ENCODE results near the gene HMGCL. TPM values are rescaled to one million over a fixed set of nuclear protein-coding genes. Genes with fewer than 3 reads are reported as not detected.
"Not testable (repeated sequence)": the region's sequence is repeated elsewhere in the genome, so short reads cannot be mapped to it uniquely, and the experiment has no call there.

HMGCL gene
- total RNA-seq, 2 experiments from 2014 or later: 34.2 to 35.3 TPM

- Mint-ChIP-seq H3K36me3 (peaks cover 1% of the 10 kb centered on the region), H3K4me3 (no peak overlapping the region), H3K4me1 (ENCODE audit: low read depth) (peaks cover 10% of the 10 kb centered on the region), H3K27ac (peak overlapping the region; percentile 15), H3K9me3 (no peaks in the 10 kb centered on the region), H3K27me3 (no peaks in the 10 kb centered on the region)
- ChIA-PET POLR2A (no interaction called here), CTCF (no interaction called here)
- no peak for DNase-seq
- intact Hi-C loops (cut with micrococcal nuclease): no loop called here
These were observed 20.2 kb downstream of the HMGCL start for GRCh38 chr1:23805025-23805424.

DNA sequence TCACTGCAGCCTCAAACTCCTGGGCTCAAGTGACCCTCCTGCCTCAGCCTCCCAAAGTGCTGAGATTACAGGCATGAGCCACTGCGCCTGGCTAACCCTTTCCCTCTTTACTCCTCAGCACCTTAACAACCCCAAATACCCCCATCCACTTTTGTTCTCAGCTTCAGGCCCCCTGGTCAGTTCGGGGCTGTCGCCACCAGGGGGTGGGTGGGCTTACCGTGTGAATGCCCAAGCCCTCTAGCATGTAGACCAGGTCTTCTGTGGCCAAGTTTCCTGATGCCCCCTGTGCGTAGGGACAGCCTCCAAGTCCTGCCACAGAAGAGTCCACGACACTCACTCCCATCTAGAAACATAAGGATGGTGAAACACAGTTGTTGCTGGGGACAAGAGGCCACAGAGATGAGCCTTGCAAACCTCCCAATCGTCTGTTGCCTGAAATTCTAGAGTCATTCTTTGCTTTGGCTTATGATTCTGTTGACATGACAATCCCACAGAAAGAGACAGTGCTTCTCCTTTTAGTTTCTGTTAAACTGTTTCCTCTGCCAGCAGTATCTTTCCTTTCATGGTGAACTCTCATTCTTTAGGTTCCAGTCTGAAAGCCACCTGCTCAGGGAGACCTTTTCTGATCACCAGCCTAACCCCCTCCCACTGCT, 20.9 kb downstream of the HMGCL start:
- CTCF ChIA-PET: interaction anchor here (1.0 to 1.2 kb wide), 2 partner anchors 20 to 112 kb away, joined by 3 to 4 read pairs; no protein-coding TSS in a partner anchor
- Mint-ChIP-seq H3K27me3 (no peaks in the 10 kb centered on the region), H3K4me1 (ENCODE audit: low read depth) (peaks cover 10% of the 10 kb centered on the region), H3K9me3 (no peaks in the 10 kb centered on the region), H3K27ac (no peak overlapping the region), H3K36me3 (peaks cover 4% of the 10 kb centered on the region), H3K4me3 (no peak overlapping the region)
- no peak for DNase-seq
- intact Hi-C loops (cut with micrococcal nuclease): no loop called here
- POLR2A ChIA-PET: no interaction called here

DNA sequence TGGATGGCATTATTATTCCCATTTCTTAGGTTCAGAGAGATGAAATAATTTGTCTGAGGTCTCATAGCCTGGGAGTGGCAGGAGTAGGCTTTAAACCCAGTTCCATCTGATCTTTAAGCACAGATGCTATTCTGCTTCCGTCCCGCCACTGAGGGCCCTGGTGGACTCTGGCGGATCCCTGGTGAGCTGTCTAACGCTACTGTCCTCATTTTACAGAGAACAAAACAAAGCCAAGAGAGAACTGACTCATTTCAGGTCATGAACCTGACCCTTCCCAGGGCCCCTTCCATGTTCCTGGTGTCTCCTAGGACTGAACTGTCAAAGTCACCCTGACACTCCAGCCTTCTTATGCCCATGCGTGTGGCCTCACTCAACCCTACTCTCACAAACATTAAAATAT, 21.6 kb downstream of the HMGCL start:
- H3K9me3 Mint-ChIP-seq: no peaks in the 10 kb centered on the region
- DNase-seq: no peak
- H3K36me3 Mint-ChIP-seq: peaks cover 5% of the 10 kb centered on the region
- H3K4me3 Mint-ChIP-seq: no peak overlapping the region
- intact Hi-C loops (cut with micrococcal nuclease): no loop called here
- H3K4me1 Mint-ChIP-seq (ENCODE audit: low read depth): peaks cover 13% of the 10 kb centered on the region
- CTCF ChIA-PET: interaction anchor here (1.0 to 1.2 kb wide), 3 partner anchors 21 to 113 kb away, joined by 3 to 4 read pairs (median 4); no protein-coding TSS in a partner anchor
- POLR2A ChIA-PET: no interaction called here
- H3K27me3 Mint-ChIP-seq: no peaks in the 10 kb centered on the region
- no peak overlapping the region for H3K27ac Mint-ChIP-seq

GRCh38 chr1:23802809-23803342, 22.4 kb downstream of the HMGCL start:
- H3K9me3 Mint-ChIP-seq; H3K36me3 Mint-ChIP-seq; H3K27me3 Mint-ChIP-seq; intact Hi-C loops (cut with micrococcal nuclease); DNase-seq; H3K27ac Mint-ChIP-seq; H3K4me3 Mint-ChIP-seq: not testable (repeated sequence)
- POLR2A ChIA-PET: interaction anchor here (4.0 kb wide), 1 partner anchor 22 kb away, joined by 14 read pairs; the partner anchor contains the start of gene HMGCL
- CTCF ChIA-PET: interaction anchor here (1.0 to 6.5 kb wide), 5 partner anchors 8 to 114 kb away, joined by 3 to 39 read pairs (median 4); no protein-coding TSS in a partner anchor
- peaks cover 14% of the 10 kb centered on the region for H3K4me1 Mint-ChIP-seq (ENCODE audit: low read depth)

GRCh38 chr1:23801876-23802275, 23.4 kb downstream of the HMGCL start:
- POLR2A ChIA-PET: interaction anchor here (0.6 to 4.0 kb wide), 4 partner anchors 16 to 179 kb away, joined by 3 to 14 read pairs (median 4); partner anchors contain the start of genes HMGCL and SRSF10
- peaks cover 14% of the 10 kb centered on the region for H3K4me1 Mint-ChIP-seq (ENCODE audit: low read depth)
- intact Hi-C loops (cut with micrococcal nuclease): no loop called here
- no peak overlapping the region for H3K4me3 Mint-ChIP-seq
- H3K36me3 Mint-ChIP-seq: peaks cover 11% of the 10 kb centered on the region
- CTCF ChIA-PET: interaction anchor here (0.8 to 6.5 kb wide), 7 partner anchors 9 to 115 kb away, joined by 3 to 39 read pairs (median 3); partner anchors contain the start of gene LYPLA2
- H3K9me3 Mint-ChIP-seq: no peaks in the 10 kb centered on the region
- no peak for DNase-seq
- H3K27me3 Mint-ChIP-seq: no peaks in the 10 kb centered on the region
- no peak overlapping the region for H3K27ac Mint-ChIP-seq

DNA sequence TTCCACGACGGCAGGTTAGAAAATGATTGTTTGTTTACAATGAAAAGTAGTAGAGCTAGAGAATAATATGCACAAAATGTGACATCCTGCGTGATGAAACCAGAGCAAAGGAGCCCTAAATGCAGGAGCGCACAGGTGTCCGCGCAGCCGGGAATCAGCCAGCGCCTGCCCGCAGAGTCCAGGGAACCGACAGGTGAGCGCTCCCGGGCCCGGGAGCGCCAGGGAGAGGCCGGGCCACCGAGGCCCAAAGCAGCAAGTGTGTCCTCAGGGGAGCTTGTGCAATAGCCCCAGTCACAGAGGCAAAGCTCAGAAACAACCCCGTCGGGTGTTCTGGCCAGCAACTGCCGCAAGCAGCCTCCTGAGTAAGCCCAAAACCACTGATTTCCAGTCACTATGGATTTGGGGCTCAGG, 23.9 kb downstream of the HMGCL start:
- intact Hi-C loops (cut with micrococcal nuclease): no loop called here
- Mint-ChIP-seq H3K9me3 (no peaks in the 10 kb centered on the region), H3K4me3 (peak overlapping the region; percentile 94), H3K27me3 (no peaks in the 10 kb centered on the region), H3K36me3 (peaks cover 15% of the 10 kb centered on the region), H3K27ac (peak overlapping the region; percentile 80), H3K4me1 (ENCODE audit: low read depth) (peaks cover 14% of the 10 kb centered on the region)
- DNase-seq: no peak
- ChIA-PET POLR2A (interaction anchor here (0.6 to 4.0 kb wide), 8 partner anchors 10 to 179 kb away, joined by 3 to 20 read pairs (median 4); partner anchors contain the start of genes HMGCL, LYPLA2, PITHD1 and SRSF10), CTCF (interaction anchor here (0.8 to 6.5 kb wide), 6 partner anchors 9 to 47 kb away, joined by 3 to 39 read pairs (median 4); partner anchors contain the start of gene LYPLA2)

- ChIA-PET POLR2A (interaction anchor here (0.6 to 4.0 kb wide), 10 partner anchors 10 to 104 kb away, joined by 3 to 20 read pairs (median 4); partner anchors contain the start of genes HMGCL, LYPLA2 and PITHD1), CTCF (interaction anchor here (0.8 to 6.5 kb wide), 7 partner anchors 9 to 116 kb away, joined by 3 to 39 read pairs (median 3); partner anchors contain the start of gene LYPLA2)
- intact Hi-C loops (cut with micrococcal nuclease): loop anchor here (1.0 kb wide), 4 partner anchors 9 to 180 kb away; partner anchors contain the start of genes LYPLA2, PITHD1, PNRC2 and SRSF10
- Mint-ChIP-seq H3K27ac (peak within 1 kb of the TSS; percentile 90), H3K4me3 (peak within 1 kb of the TSS; percentile 94), H3K27me3 (no peaks in the 10 kb centered on the region), H3K36me3 (peaks cover 15% of the 10 kb centered on the region), H3K9me3 (no peaks in the 10 kb centered on the region), H3K4me1 (ENCODE audit: low read depth) (peaks cover 14% of the 10 kb centered on the region)
- DNase-seq: peak; percentile 98
These were observed 24.6 kb downstream of the HMGCL start, which contains the start of gene GALE for GRCh38 chr1:23800400-23801337. TSS of gene GALE (minus strand) at chr1:23800754. CDS start at chr1:23799007, 1,747 bp downstream.

DNA sequence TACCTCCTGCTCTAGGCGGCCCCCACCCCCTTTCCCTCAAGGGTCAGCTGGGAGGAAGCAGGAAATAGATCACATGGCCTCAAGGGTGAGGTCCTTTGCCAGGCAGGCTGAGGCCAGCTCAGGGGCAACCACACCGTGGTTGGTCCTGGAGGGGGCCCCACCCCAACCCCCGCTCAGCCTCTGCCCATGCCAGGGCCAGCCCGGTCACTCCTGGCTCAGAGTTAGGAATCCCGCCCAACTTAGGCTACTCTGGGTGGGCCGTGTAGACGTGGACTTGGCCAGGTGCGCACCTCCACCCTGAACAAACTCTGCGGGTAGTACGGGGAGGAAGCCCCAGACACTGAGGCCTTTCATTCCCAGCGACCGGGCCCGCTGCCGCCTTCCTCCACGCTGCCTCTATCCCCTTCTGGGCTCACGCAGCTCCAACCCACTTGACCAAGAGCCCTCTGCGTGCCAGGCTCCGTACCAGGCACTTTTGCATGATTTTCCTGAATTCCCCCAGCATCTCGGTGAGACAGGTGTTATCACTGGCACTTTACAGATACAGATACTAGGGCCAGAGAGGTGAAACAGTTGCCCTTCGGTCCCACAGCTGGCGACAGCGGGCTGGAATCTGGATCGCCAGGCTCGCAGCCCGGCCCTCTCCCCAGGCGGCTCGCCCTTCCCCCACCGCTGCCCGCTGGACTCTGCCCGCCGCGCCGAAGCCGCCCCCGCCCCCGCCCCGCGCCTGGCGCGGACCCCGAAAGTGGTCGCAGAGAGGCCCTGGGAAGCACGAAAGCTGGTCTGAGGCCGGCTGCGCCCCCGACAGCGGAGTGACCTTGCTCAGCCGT, 25.4 kb downstream of the HMGCL start:
- H3K4me1 Mint-ChIP-seq (ENCODE audit: low read depth): peaks cover 14% of the 10 kb centered on the region
- H3K36me3 Mint-ChIP-seq: peaks cover 17% of the 10 kb centered on the region
- peak overlapping the region; percentile 90 for H3K27ac Mint-ChIP-seq
- DNase-seq: peak; percentile 74
- H3K9me3 Mint-ChIP-seq: no peaks in the 10 kb centered on the region
- ChIA-PET CTCF (interaction anchor here (1.1 to 6.5 kb wide), 6 partner anchors 10 to 117 kb away, joined by 3 to 39 read pairs (median 5); no protein-coding TSS in a partner anchor), POLR2A (interaction anchor here (0.6 to 4.0 kb wide), 8 partner anchors 9 to 108 kb away, joined by 3 to 20 read pairs (median 4); partner anchors contain the start of genes ELOA, HMGCL, LYPLA2 and RPL11)
- peak overlapping the region; percentile 94 for H3K4me3 Mint-ChIP-seq
- H3K27me3 Mint-ChIP-seq: no peaks in the 10 kb centered on the region
- intact Hi-C loops (cut with micrococcal nuclease): loop anchor here (1.0 kb wide), 4 partner anchors 8 to 181 kb away; partner anchors contain the start of genes LYPLA2, PITHD1, PNRC2 and SRSF10

DNA sequence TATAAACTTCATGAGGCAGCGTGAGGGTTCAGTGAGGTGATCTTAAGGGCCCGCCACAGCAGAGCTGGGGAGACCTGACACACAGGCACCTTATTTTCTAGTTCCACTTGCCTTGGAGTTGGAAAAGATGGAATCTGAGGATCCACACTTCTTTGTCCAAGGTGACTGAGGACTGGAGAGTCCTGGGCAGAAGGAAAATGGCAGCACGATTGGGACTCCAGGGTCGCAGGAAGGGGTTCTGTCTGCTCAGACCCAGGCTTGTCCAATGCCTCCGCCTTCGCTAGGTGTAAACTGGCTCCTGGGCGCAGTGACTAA, 26.0 kb downstream of the HMGCL start:
- CTCF ChIA-PET: interaction anchor here (1.2 to 6.5 kb wide), 4 partner anchors 10 to 28 kb away, joined by 5 to 38 read pairs (median 6); no protein-coding TSS in a partner anchor
- Mint-ChIP-seq H3K9me3 (no peaks in the 10 kb centered on the region), H3K4me1 (ENCODE audit: low read depth) (peaks cover 14% of the 10 kb centered on the region), H3K27ac (peak overlapping the region; percentile 90), H3K27me3 (no peaks in the 10 kb centered on the region), H3K4me3 (peak overlapping the region; percentile 94), H3K36me3 (peaks cover 21% of the 10 kb centered on the region)
- POLR2A ChIA-PET: interaction anchor here (0.6 to 4.0 kb wide), 5 partner anchors 8 to 108 kb away, joined by 3 to 20 read pairs (median 4); partner anchors contain the start of genes ELOA, HMGCL, LYPLA2 and RPL11
- intact Hi-C loops (cut with micrococcal nuclease): no loop called here
- no peak for DNase-seq

DNA sequence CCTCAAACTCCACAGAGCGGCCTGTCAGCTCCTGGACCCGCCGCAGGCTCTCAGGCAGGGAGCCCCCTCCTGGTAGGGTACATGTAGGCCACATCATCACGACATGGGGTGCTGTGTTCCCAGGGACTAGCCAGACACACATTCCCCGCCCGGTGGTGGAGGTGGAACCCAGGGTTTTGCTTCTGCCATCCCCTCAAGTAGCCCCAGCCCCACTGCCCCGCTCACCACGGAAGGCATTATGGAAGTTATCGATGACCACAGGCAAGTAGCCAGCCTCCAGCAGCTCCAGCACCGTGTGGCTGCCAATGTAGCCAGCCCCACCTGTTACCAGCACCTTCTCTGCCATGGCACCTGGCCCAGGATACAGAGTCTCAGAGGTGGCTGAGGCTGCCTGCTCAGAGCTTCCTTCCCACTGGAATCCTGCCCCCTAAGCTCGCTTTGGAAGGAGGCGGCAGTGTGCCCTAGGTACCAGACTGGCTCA, 26.5 kb downstream of the HMGCL start:
- no peaks in the 10 kb centered on the region for H3K9me3 Mint-ChIP-seq
- CTCF ChIA-PET: interaction anchor here (1.2 to 6.5 kb wide), 4 partner anchors 11 to 28 kb away, joined by 5 to 38 read pairs (median 6); no protein-coding TSS in a partner anchor
- POLR2A ChIA-PET: interaction anchor here (0.6 to 2.6 kb wide), 2 partner anchors 8 to 55 kb away, joined by 3 to 20 read pairs; partner anchors contain the start of genes ELOA and LYPLA2
- no peaks in the 10 kb centered on the region for H3K27me3 Mint-ChIP-seq
- H3K27ac Mint-ChIP-seq: no peak overlapping the region
- intact Hi-C loops (cut with micrococcal nuclease): no loop called here
- no peak for DNase-seq
- H3K4me3 Mint-ChIP-seq: no peak overlapping the region
- peaks cover 21% of the 10 kb centered on the region for H3K36me3 Mint-ChIP-seq
- peaks cover 14% of the 10 kb centered on the region for H3K4me1 Mint-ChIP-seq (ENCODE audit: low read depth)
